OCI-LY7 (cell line): ENCODE data around the gene SURF1. TPM values are rescaled to one million over a fixed set of nuclear protein-coding genes. Genes with fewer than 3 reads are reported as not detected.

Experiments
- BruUV-seq: library from RNA; stranded (reverse); fragments of 400-500 nt; replicated peaks from 2 replicates; lab custom pipeline; 2021; lab: Mats Ljungman, UMichigan
- CTCF ChIA-PET: fragments of 300-600 bp; sonication (Branson Sonifier 250); formaldehyde crosslinking; loops from one replicate; lab custom pipeline; 2022; ENCODE audit warnings: antibody characterized with exemption; ENCODE audit not compliant: unreplicated experiment; lab: Charles Lee
- POLR2A ChIA-PET: fragments of 300-600 bp; sonication (Branson Sonifier 250); formaldehyde crosslinking; loops from one replicate; lab custom pipeline; 2022; ENCODE audit warnings: antibody characterized with exemption; lab: Charles Lee
- DNase-seq: peaks from one replicate; pipeline ENCODE4 v3.0.0-alpha.2; 2015; ENCODE audit warnings: low spot score
- H2AFZ ChIP-seq: fragments of 200-600 bp; sonication (generic), shearing (Covaris generic); 2 replicates; pipeline ENCODE4 v1.6.1; 2014; ENCODE audit warnings: mild to moderate bottlenecking, antibody characterized with exemption, low read length, moderate library complexity
- H3K27ac ChIP-seq: fragments of 200-600 bp; sonication (generic); 2 replicates; pipeline ENCODE4 v1.5.1; 2014; ENCODE audit warnings: mixed run types, low read depth, mild to moderate bottlenecking, moderate library complexity, low read length, inconsistent platforms; ENCODE audit not compliant: poor library complexity, severe bottlenecking
- H3K36me3 ChIP-seq: fragments of 200-600 bp; sonication (generic); 2 replicates; pipeline ENCODE4 v1.6.1; 2014; ENCODE audit warnings: mild to moderate bottlenecking, antibody characterized with exemption, low read length, moderate library complexity, mixed read lengths; ENCODE audit not compliant: insufficient read depth
- H3K4me1 ChIP-seq: fragments of 200-600 bp; sonication (generic); 2 replicates; pipeline ENCODE4 v1.5.1; 2014; ENCODE audit warnings: mild to moderate bottlenecking, low read length; ENCODE audit not compliant: insufficient read depth, poor library complexity, severe bottlenecking
- H3K4me2 ChIP-seq: fragments of 200-600 bp; sonication (generic); 2 replicates; pipeline ENCODE4 v1.6.1; 2014; ENCODE audit warnings: mild to moderate bottlenecking, low read length
- H3K4me3 ChIP-seq: fragments of 200-600 bp; sonication (generic); 2 replicates; pipeline ENCODE4 v1.5.1; 2014; ENCODE audit warnings: mild to moderate bottlenecking, low read depth, low read length; ENCODE audit not compliant: poor library complexity, severe bottlenecking
- H3K79me2 ChIP-seq: fragments of 200-600 bp; sonication (generic); 2 replicates; pipeline ENCODE4 v1.6.1; 2016; ENCODE audit warnings: low read depth, mild to moderate bottlenecking, low read length, moderate library complexity, mixed read lengths; ENCODE audit not compliant: insufficient read depth
- H3K9me2 ChIP-seq: fragments of 200-600 bp; sonication (generic); 2 replicates; pipeline ENCODE4 v1.6.1; 2016; ENCODE audit warnings: mild to moderate bottlenecking, low read length, mixed read lengths; ENCODE audit not compliant: insufficient read depth
- H3K9me3 ChIP-seq: fragments of 200-600 bp; sonication (generic); 2 replicates; pipeline ENCODE4 v1.6.1; 2014; ENCODE audit warnings: mild to moderate bottlenecking, mixed run types, low read length, mixed read lengths
- H4K20me1 ChIP-seq: fragments of 200-600 bp; sonication (generic); 2 replicates; pipeline ENCODE4 v1.6.1; 2014; ENCODE audit warnings: mild to moderate bottlenecking, antibody characterized with exemption, low read length, moderate library complexity, mixed read lengths; ENCODE audit not compliant: insufficient read depth
- CTCF ChIP-seq: fragments of 200-600 bp; sonication (generic); conservative IDR thresholded peaks from 2 replicates; pipeline ENCODE4 v1.5.1; 2014; ENCODE audit warnings: mild to moderate bottlenecking, antibody characterized with exemption, low read length, moderate library complexity, mixed read lengths
- EZH2phosphoT487 ChIP-seq: fragments of 200-600 bp; sonication (generic); IDR thresholded peaks from 2 replicates; pipeline ENCODE4 v1.6.1; 2018; ENCODE audit warnings: low read depth, borderline replicate concordance, mild to moderate bottlenecking, mixed run types, antibody characterized with exemption, low read length, moderate library complexity, mixed read lengths
- intact Hi-C: fragments of 100-400 bp; cut with micrococcal nuclease; formaldehyde crosslinking; loops from one replicate; pipeline ENCODE4 v1.10.0; 2022; ENCODE audit not compliant: unreplicated experiment
- total RNA-seq, 2 experiments: library from RNA; depleted of rRNA in 1 of 2; stranded (reverse); fragments of >200 nt in 1 of 2; shearing (Covaris generic) in 1 of 2; gene quantifications; 2 replicates each; pipeline ENCODE4 v1.2.3, GENCODE V29; 2014 to 2022

The SURF1 gene
- total RNA-seq, 2 experiments from 2014 or later: 22.9 to 38.9 TPM

GRCh38 chr9:133354766-133355165, 1.5 kb downstream of the SURF1 start:
- ChIA-PET POLR2A (interaction anchor here (1.2 to 1.9 kb wide), 3 partner anchors 14 to 106 kb away, joined by 3 to 6 read pairs (median 4); no protein-coding TSS in a partner anchor), CTCF (no interaction called here)
- Histone ChIP-seq H3K79me2 (peaks cover 17% of the 10 kb centered on the region; the same call in 1 of the 2 replicates), H2AFZ (no peak overlapping the region), H4K20me1 (peaks cover 5% of the 10 kb centered on the region; the same call in 1 of the 2 replicates), H3K9me2 (no peaks in the 10 kb centered on the region), H3K9me3 (no peaks in the 10 kb centered on the region), H3K36me3 (peaks cover 59% of the 10 kb centered on the region), H3K4me2 (peak overlapping the region; percentile 80), H3K4me3 (peak overlapping the region; percentile 78), H3K27ac (no peak overlapping the region), H3K4me1 (peaks cover 49% of the 10 kb centered on the region)
- DNase-seq: no peak
- BruUV-seq: no TSS peak
- intact Hi-C loops: loop anchor here (5.0 kb wide), 2 partner anchors 108 to 123 kb away; partner anchors contain the start of gene SLC2A6
- TF ChIP-seq EZH2phosphoT487 (no peak), CTCF (no peak)

- intact Hi-C loops: loop anchor here (5.0 kb wide), 1 partner anchor 124 kb away; the partner anchor contains the start of gene SLC2A6
- POLR2A ChIA-PET: interaction anchor here (1.9 kb wide), 1 partner anchor 21 kb away, joined by 4 read pairs; no protein-coding TSS in a partner anchor
- peaks cover 56% of the 10 kb centered on the region for H3K4me1 ChIP-seq
- DNase-seq: no peak
- no peak overlapping the region for H3K4me3 ChIP-seq
- H3K9me2 ChIP-seq: no peaks in the 10 kb centered on the region
- no peaks in the 10 kb centered on the region for H3K9me3 ChIP-seq
- H2AFZ ChIP-seq: no peak overlapping the region
- H3K36me3 ChIP-seq: peaks cover 62% of the 10 kb centered on the region
- H3K27ac ChIP-seq: peak overlapping the region; percentile 37
- H4K20me1 ChIP-seq: peaks cover 17% of the 10 kb centered on the region
- no peak for TF ChIP-seq EZH2phosphoT487
- TF ChIP-seq CTCF: no peak
- CTCF ChIA-PET: no interaction called here
- H3K4me2 ChIP-seq: peak overlapping the region; percentile 18; the same call in 1 of the 2 replicates
- no TSS peak for BruUV-seq
- H3K79me2 ChIP-seq: peaks cover 29% of the 10 kb centered on the region
Measured at GRCh38 chr9:133353548-133353947, 2.7 kb downstream of the SURF1 start.
